HG02938 (cell line): ENCODE results near the gene ZNG1A.
A peak's percentile ranks its signal among the peaks of the same experiment; 100 is the strongest.
"Not testable (repeated sequence)": the region's sequence is repeated elsewhere in the genome, so short reads cannot be mapped to it uniquely, and the experiment has no call there.

Experiments used
- ATAC-seq: cut with Tn5 transposase; IDR thresholded peaks from one replicate; pipeline ENCODE4 v1.9.1; 2021; ENCODE audit warnings: mild to moderate bottlenecking, moderate library complexity; ENCODE audit not compliant: unreplicated experiment

ZNG1A gene

DNA sequence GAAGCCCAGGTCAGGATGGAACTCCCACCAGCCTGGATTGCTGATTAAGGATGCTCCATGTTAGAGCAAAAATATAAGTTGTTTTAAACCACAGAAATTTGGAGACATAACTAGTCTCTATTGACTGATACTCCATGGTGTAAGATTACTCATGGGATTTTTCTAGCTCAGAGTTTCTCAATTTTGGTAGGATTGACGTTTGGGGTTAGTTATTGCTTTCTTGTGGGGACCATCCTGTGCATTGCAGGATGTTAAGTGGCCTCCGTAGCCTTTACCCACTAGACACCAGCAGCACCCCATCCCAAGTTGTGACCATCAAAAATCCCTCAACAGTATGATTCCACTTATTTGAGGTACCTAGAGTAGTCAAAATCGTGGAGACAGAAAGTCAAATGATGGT is 80.1 kb downstream of the ZNG1A start:
- not testable (repeated sequence) for ATAC-seq

GRCh38 chr9:94992-95391 is 83.9 kb downstream of the ZNG1A start:
- ATAC-seq: not testable (repeated sequence)

DNA sequence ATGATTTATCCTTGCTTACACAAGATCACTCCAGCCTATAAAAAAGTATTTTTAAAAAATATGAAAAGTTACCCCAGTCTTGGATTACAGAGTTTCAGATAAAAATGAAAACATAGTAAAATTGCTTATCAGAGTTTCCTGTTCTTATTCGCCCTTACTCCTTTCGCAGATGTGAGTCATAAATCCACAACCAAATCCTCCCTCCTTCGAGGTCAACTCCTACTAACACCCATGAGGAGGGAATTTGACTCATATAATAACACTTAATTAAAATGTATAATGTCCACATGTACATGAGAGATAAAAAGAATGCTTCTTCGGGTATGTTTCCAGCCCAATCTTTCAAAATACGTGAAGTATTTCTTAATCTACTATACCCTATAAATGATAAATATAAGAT is 84.5 kb downstream of the ZNG1A start:
- not testable (repeated sequence) for ATAC-seq

DNA sequence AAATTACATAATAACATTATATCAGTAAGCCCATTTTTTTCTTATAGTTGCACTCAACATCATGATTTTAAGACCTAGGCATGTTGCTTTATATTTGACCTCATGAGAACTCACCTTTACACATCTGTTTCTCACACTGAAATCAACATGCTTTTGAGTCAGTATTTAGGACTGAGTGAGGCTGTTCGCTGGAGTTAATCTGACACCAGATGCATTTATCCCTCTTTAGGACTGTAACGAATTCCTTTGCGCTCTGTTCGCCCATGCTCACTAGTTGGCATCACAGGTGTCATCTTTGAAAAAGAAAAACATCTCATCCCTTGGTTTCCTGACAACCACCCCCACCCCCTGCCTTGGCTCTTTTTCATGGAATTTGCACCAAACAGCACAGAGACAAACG is 84.9 kb downstream of the ZNG1A start:
- not testable (repeated sequence) for ATAC-seq

DNA sequence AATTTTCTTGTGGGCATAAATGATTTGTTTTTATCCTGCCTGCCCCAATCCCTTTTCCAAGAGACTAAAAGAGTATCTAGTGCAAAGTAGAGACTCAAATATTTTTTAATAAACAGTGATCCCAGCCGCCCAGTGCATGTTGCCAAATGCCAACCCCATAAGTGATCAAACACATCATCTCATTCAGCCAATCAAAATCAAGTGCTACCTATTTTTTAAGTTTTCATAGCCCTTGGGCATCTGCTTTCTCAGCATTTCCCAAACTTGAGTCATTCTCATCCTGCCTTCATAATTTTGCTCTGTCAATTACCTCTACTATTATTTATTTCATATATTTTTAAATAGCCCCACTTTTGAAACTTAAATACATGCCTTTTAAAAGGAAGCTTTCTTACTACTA is 88.0 kb downstream of the ZNG1A start:
- ATAC-seq: not testable (repeated sequence)

- peak; percentile 77 for ATAC-seq
Measured at GRCh38 chr9:88396-89037, 90.3 kb downstream of the ZNG1A start.

DNA sequence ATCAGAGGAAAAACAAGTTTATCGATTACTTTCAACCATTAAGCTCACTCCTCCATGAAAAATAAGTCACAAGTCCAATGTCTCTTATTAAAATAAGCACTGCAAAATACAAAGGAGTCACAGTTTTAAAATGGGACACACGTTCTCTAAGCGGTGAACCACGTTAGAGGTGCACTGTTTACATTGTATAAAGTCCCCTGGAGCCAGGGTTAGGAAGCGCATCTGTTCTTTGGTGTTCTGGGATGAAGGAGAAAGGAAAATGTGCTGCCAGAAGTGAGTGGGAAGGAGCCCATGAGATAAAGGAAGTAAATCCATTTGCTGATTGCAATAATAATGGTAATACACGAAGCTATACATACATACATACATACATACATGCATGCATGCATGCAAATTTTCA is 91.0 kb downstream of the ZNG1A start:
- not testable (repeated sequence) for ATAC-seq

DNA sequence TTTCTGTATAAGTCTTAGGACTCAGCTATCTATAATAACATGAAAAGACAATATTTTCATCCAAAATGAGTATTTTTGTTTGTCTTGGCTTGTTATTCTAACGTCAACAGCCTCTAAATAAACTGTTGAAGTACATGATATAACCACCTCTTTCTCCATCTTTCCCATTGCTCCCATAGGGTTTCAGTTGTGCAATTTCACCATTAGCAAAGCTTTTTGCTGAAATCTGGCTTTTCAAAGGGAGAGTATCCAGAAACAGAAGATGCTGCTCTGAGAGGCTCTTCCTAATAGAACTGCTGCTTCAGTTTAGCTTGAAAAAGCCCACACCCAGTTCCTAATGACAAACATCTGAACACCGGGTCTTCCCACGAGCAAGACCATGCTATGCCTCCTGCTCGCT is 91.8 kb downstream of the ZNG1A start:
- not testable (repeated sequence) for ATAC-seq

DNA sequence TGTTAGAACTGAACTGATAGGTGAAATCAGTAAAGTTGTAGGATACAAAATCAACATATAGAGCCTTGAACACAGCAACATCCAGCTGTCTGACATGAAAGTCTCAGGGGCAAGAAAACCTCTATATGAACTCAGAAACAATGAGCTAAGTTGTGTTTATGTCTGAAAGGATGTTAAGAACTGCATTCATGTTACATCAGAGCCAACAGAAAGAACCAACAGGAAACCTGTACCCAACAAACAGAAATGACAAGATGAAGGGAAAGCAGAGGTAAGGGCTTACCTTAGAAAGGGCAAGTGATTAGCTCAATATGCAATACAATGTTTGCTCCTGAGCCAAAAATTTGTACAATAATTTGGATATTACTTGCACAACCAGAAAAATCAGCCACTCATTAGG is 92.2 kb downstream of the ZNG1A start:
- not testable (repeated sequence) for ATAC-seq

- ATAC-seq: not testable (repeated sequence)
Measured at GRCh38 chr9:82932-83689, 95.7 kb downstream of the ZNG1A start.

DNA sequence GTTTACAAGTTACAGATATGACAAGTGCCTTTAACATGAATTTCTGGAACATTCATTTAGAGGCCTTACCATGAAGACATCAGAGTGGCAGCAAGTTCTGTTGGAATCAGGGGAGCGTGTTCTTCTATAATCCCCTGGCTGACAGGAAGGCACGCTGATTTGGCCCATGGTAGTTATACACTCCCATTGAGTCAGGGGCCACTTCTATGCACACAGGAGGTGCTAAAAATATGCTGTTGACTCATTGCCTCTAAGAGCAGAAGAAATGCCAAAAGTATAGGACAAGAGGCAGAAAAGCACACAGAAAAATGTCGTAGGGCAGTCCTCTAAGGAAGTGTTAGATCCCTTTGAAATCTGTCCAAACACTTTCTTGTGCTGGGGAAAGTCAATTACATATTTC is 100.5 kb downstream of the ZNG1A start:
- not testable (repeated sequence) for ATAC-seq

DNA sequence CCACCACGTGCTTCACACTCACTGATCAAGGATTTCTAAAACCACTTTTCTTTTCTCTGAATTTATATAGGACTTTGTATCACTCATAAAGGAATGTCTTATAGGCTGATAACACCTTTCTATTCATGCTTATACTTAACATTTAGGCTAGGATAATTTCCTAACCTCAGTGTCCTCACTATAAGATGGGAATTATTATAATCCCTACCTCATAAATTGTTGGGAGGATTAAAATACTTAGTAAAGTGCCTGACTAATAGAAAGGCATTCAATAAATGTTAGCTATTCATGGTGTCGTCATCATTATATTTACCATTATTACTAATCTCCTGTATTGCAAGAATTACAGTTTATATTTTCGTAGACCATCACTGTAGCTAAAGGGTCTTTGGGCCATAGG is 102.5 kb downstream of the ZNG1A start:
- ATAC-seq: not testable (repeated sequence)

DNA sequence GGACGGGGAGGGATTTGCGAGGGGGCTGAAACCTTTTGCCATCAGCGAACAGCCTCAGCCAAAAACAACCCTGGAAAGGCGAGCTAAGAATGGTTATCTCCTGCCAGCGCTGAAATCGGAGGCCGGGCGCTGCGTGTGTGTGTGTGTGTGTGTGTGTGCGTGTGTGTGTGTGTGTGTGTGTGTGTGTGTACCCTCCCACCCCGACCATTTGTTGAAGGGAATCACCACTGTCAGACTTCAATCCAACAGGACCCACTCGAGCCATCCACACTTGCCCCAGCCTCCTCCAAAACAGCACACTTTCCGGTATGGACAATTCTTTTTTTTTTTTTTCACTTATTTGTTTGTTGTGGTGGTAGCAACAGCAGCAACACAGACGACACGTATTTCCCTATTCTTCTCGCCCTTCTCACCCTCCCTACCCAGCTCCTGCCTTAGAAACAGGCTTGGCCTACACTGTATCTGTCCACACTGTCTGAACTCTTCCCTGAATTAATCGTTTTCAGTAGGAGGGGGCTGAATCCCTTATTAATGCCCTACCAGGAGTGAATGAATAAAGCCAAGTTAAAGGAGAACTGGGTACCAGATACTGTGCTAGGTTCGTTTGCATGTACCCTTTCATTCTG is 104.8 kb downstream of the ZNG1A start:
- not testable (repeated sequence) for ATAC-seq

- ATAC-seq: not testable (repeated sequence)
Measured at GRCh38 chr9:73076-73899, 105.6 kb downstream of the ZNG1A start.
